Measurements from ENCODE around the gene HACE1.

HACE1 gene

GRCh38 chr6:104729433-104729832 lies 130.3 kb downstream of the HACE1 start:
- no peak for DNase-seq

GRCh38 chr6:104728448-104728847 lies 131.3 kb downstream of the HACE1 start:
- DNase-seq, result peak; percentile 59

- DNase-seq, result peak; percentile 21
Measured at GRCh38 chr6:104718672-104719071, 141.0 kb downstream of the HACE1 start.

- DNase-seq, result no peak
Measured at GRCh38 chr6:104716858-104717257, 142.9 kb downstream of the HACE1 start.

- no peak for DNase-seq
Measured at GRCh38 chr6:104714796-104715195, 144.9 kb downstream of the HACE1 start.

GRCh38 chr6:104713982-104714381 lies 145.7 kb downstream of the HACE1 start:
- DNase-seq, result no peak

GRCh38 chr6:104711371-104711770 lies 148.3 kb downstream of the HACE1 start:
- peak; percentile 80 for DNase-seq

- DNase-seq, result no peak
Measured at GRCh38 chr6:104710543-104711335, 149.0 kb downstream of the HACE1 start.

- DNase-seq, result no peak
Measured at GRCh38 chr6:104705916-104706442, 153.7 kb downstream of the HACE1 start.

GRCh38 chr6:104705095-104705707 lies 154.5 kb downstream of the HACE1 start:
- DNase-seq, result peak; percentile 76

- no peak for DNase-seq
Measured at GRCh38 chr6:104704191-104704590, 155.5 kb downstream of the HACE1 start.

- no peak for DNase-seq
Measured at GRCh38 chr6:104702126-104702841, 157.4 kb downstream of the HACE1 start.

- no peak for DNase-seq
Measured at GRCh38 chr6:104700371-104701185, 159.1 kb downstream of the HACE1 start.

GRCh38 chr6:104699593-104700329 lies 160.0 kb downstream of the HACE1 start:
- DNase-seq, result no peak

GRCh38 chr6:104698979-104699378 lies 160.7 kb downstream of the HACE1 start:
- DNase-seq, result no peak

- no peak for DNase-seq
Measured at GRCh38 chr6:104692008-104692407, 167.7 kb downstream of the HACE1 start.

- DNase-seq, result peak; percentile 80
Measured at GRCh38 chr6:104689551-104690205, 170.0 kb downstream of the HACE1 start.

- DNase-seq, result no peak
Measured at GRCh38 chr6:104688283-104688969, 171.3 kb downstream of the HACE1 start.

- peak; percentile 36 for DNase-seq
Measured at GRCh38 chr6:104686550-104687175, 173.1 kb downstream of the HACE1 start.

GRCh38 chr6:104685871-104686549 lies 173.7 kb downstream of the HACE1 start:
- DNase-seq, result no peak

All from fibroblast of skin of right biceps (primary cell).